ENCODE data around the gene RPL21. TPM values are rescaled to one million over a fixed set of nuclear protein-coding genes. Genes with fewer than 3 reads are reported as not detected.
"Not testable (repeated sequence)": the region's sequence is repeated elsewhere in the genome, so short reads cannot be mapped to it uniquely, and the experiment has no call there.

Gene RPL21
- total and polyA plus RNA-seq, 7 donors: 440 to 1,432 (median 808) TPM

GRCh38 chr13:27283906-27284493 is 32.6 kb downstream of the RPL21 start:
- Histone ChIP-seq H3K36me3 (ENCODE audit: insufficient read depth in 1 of 2, low read depth in 1 of 2) (no peaks in the 10 kb centered on the region), H3K4me1 (no peaks in the 10 kb centered on the region), H3K4me3 (no peak overlapping the region), H3K27me3 (ENCODE audit: insufficient read depth in 3 of 3, low read length in 2 of 3) (peaks cover 0 to 3% (median 2%) of the 10 kb centered on the region in 3 donors), H3K27ac (no peak overlapping the region), H3K9me3 (no peaks in the 10 kb centered on the region)
- TF ChIP-seq CTCF (IDR thresholded peaks at IDR 0.05): peak; percentile 29
- ATAC-seq (peak in 3 of 4 donors; percentile 36 to 53 (median 48)), DNase-seq (no peak)
- intact Hi-C loops (cut with DNase I): loop anchor here (5.0 to 10.0 kb wide), 2 partner anchors 297 to 299 kb away; no protein-coding TSS in a partner anchor
- 83 to 88% (median 87%) methylated on average over 4 of the region's 4 CpGs for WGBS, 3 donors

GRCh38 chr13:27288392-27288791 is 37.0 kb downstream of the RPL21 start:
- no peaks in the 10 kb centered on the region for H3K36me3 ChIP-seq (ENCODE audit: insufficient read depth in 1 of 2, low read depth in 1 of 2)
- no peaks in the 10 kb centered on the region for H3K4me1 ChIP-seq
- no peak for DNase-seq
- peaks cover 0 to 3% (median 0%) of the 10 kb centered on the region in 3 donors for H3K27me3 ChIP-seq (ENCODE audit: insufficient read depth in 3 of 3, low read length in 2 of 3)
- intact Hi-C loops (cut with DNase I): loop anchor here in 1 of 2 donors (10.0 kb wide), 1 partner anchor 304 kb away; no protein-coding TSS in a partner anchor
- no peak for ATAC-seq
- 74 to 82% (median 80%) methylated on average over 4 of the region's 4 CpGs for WGBS, 3 donors
- no peaks in the 10 kb centered on the region for H3K9me3 ChIP-seq
- no peak for TF ChIP-seq CTCF (IDR thresholded peaks at IDR 0.05)
- H3K27ac ChIP-seq: no peak overlapping the region
- H3K4me3 ChIP-seq: no peak overlapping the region

GRCh38 chr13:27289011-27289665 is 37.8 kb downstream of the RPL21 start:
- DNase-seq (no peak), ATAC-seq (no peak)
- WGBS, 3 donors: 41 to 61% (median 44%) methylated on average over 2 of the region's 2 CpGs
- H3K9me3 ChIP-seq: no peaks in the 10 kb centered on the region
- intact Hi-C loops (cut with DNase I): loop anchor here in 1 of 2 donors (10.0 kb wide), 1 partner anchor 304 kb away; no protein-coding TSS in a partner anchor
- no peak for TF ChIP-seq CTCF (IDR thresholded peaks at IDR 0.05)
- H3K4me1 ChIP-seq: no peaks in the 10 kb centered on the region
- H3K4me3 ChIP-seq: no peak overlapping the region
- H3K27me3 ChIP-seq (ENCODE audit: insufficient read depth in 3 of 3, low read length in 2 of 3): peaks cover 0 to 3% (median 0%) of the 10 kb centered on the region in 3 donors
- H3K27ac ChIP-seq: no peak overlapping the region
- no peaks in the 10 kb centered on the region for H3K36me3 ChIP-seq (ENCODE audit: insufficient read depth in 1 of 2, low read depth in 1 of 2)

GRCh38 chr13:27290715-27291114 is 39.4 kb downstream of the RPL21 start:
- Histone ChIP-seq H3K4me1 (no peaks in the 10 kb centered on the region), H3K27ac (no peak overlapping the region), H3K4me3 (no peak overlapping the region), H3K9me3 (no peaks in the 10 kb centered on the region), H3K27me3 (ENCODE audit: insufficient read depth in 3 of 3, low read length in 2 of 3) (peaks cover 0 to 7% (median 0%) of the 10 kb centered on the region in 3 donors), H3K36me3 (ENCODE audit: insufficient read depth in 1 of 2, low read depth in 1 of 2) (no peaks in the 10 kb centered on the region)
- DNase-seq (no peak), ATAC-seq (no peak)
- WGBS, 3 donors: 70 to 72% (median 71%) methylated on average over 4 of the region's 4 CpGs
- intact Hi-C loops (cut with DNase I): no loop called here
- no peak for TF ChIP-seq CTCF (IDR thresholded peaks at IDR 0.05)

- intact Hi-C loops (cut with DNase I); H3K27ac ChIP-seq: not testable (repeated sequence)
- 92 to 95% (median 92%) methylated on average over 5 to 8 of the region's 8 CpGs for WGBS, 3 donors
These were observed 40.6 kb downstream of the RPL21 start for GRCh38 chr13:27291967-27292366.

More at GRCh38 chr13:27291967-27292366, 40.6 kb downstream of the RPL21 start:
- H3K27me3 ChIP-seq (ENCODE audit: insufficient read depth in 3 of 3, low read length in 2 of 3): peaks cover 0 to 11% (median 0%) of the 10 kb centered on the region in 3 donors
- not testable (repeated sequence) for H3K4me3 ChIP-seq; DNase-seq; H3K36me3 ChIP-seq (ENCODE audit: insufficient read depth in 1 of 2, low read depth in 1 of 2); H3K4me1 ChIP-seq; H3K9me3 ChIP-seq; ATAC-seq
